Activated effector memory CD4-positive, alpha-beta T cell treated with anti-CD3 and anti-CD28 coated beads, Interleukin-2, amount 50 U/mL, for 16 hours (primary cell): ENCODE data around the gene SUGCT.

Experiments used
- DNase-seq: peaks from one replicate; pipeline ENCODE4 v3.0.0-alpha.2; 2020

Gene SUGCT

DNA sequence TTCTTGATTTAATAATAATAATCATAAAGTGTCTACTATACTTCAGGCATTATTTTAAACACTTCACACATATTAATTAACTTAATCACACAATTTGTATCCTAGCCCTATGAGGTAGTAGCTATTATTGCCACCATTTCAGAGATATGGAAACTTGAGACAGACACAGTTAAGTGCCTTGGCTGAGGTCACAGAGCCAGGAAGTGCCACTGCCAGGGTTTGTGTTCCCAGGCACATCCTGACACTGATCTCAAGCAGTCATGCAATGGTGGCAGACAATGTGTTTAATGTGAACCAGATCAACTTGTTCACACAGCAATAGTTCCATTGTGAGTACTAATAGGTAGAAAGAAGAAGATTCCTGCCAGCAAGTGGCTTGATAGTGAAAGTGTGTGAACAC lies 666.0 kb downstream of the SUGCT start:
- no peak for DNase-seq

DNA sequence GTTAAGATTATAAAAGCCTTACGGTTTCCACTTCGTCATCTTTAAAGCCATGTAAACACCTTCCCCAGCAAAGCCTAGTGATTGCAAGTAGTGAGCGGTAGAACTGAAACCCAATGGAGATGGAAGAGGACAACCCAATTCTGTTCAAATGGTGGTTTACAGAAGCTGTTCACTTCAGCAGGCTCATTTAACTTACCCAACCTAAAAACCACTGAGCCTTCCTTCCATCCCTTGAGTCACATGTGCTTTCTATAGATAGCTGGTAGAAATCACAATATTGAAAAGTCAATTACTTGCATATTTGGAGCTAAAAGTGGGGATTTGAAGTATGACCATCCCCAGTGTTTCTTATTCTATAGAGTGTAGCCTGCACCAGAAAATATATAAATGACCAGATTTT lies 667.7 kb downstream of the SUGCT start:
- DNase-seq = no peak

DNA sequence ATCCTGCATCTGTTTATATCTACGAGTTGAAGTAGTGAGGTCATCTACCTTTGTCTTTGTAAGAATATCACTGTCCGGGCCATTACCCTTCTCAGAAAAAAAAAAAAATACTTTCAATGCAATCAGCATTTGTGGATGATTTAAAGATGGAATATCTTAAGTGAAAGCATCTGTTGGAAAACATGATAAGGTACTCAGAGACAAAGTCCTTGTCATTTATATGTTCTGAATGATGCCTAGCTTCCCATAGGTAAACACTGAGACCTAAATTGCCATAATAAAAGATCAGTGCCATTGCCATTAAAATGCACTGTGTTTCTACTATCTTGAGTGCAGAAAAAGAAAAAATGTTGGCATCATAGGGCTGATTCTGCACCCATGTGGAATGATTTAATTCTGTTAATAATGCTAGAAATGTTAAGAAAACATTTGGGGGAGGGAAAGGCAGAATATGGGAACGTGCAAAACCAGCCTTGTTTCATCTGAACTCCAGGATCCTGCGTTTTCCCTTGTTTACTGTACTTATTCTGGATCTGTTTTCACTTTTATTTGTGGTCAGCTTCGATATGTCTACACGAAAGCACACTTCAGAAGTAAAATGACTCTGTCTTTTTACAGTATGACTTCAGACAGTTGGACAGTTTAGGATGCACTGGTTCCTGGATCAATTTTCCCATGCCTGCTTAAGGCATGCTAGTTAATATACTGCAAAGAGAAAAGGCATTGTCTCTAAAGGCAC lies 669.8 kb downstream of the SUGCT start:
- DNase-seq = no peak

DNA sequence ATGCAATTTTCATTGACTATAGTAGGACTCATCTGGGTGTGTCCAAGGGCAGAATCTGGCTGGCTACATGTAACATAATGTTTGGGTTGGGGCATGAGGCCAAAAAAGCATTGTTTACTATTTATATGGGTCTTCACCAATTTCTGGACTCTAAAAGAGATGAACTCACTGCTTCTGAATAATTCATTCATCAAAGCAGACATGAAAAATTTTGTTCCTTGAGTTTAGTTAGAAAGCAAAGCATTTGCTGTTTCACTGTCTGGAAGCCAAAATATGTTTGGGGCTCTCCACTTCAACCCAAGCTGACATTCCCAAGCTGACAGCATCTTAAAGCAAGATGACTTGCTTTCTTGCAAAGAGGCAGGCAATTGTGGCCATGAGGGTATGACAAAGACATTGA lies 670.6 kb downstream of the SUGCT start:
- no peak for DNase-seq

DNA sequence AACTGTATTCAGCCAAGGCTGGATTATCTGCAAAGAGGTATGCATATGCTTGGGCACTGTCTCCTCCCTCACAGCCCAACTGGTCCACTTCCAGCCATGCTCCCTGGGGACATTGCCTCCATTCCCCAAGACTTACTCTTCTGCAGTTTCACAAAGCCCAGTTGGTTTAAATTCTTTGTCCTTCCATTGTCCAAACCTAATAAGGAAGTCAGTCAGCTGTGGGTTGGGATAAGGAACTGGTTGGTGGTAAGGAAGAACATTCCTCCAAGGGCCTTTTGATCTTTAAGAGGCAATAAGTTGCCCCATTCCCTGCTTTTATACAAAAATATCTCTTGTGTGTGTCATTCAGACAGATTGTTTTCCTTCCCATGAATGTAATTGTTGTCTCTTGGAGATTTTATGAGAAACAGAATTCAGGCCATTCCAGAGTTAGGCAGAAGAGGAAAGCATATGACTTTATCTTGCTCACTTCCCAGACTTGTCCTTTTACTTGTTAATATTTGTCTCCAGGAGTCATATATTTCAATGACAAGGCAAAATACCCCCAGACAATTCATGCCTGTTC lies 673.7 kb downstream of the SUGCT start:
- no peak for DNase-seq

DNA sequence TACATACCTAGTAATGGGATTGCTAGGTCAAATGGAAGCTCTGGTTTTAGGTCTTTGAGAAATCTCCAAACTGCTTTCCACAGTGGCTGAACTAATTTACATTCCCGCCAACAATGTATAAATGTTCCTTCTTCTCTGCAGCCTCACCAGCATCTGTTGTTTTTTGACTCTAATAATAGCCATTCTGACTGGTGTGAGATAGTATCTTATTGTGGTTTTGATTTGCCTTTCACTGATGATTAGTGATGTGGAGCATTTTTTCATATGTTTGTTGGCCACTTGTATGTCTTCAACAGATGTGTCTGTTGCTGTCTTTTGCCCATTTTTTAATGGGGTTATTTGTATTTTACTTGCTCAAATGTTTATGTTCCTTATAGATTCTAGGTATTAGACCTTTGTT lies 675.5 kb downstream of the SUGCT start:
- no peak for DNase-seq

DNA sequence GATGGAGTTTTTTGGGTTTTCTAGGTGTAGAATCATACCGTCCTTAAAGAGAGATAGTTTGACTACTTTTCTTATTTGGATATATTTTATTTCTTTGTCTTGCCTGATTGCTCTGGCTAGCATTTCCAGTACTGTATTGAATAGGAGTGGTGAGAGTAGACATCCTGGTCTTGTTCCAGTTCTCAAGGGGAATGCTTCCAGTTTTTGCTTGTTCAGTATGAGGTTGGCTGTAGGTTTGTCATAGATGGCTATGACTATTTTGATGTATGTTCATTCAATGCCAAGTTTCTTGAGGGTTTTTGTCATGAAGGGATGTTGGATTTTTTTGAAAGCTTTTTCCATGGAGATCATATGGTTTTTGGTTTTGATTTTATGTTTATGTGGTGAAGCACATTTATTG lies 676.9 kb downstream of the SUGCT start:
- DNase-seq = no peak

DNA sequence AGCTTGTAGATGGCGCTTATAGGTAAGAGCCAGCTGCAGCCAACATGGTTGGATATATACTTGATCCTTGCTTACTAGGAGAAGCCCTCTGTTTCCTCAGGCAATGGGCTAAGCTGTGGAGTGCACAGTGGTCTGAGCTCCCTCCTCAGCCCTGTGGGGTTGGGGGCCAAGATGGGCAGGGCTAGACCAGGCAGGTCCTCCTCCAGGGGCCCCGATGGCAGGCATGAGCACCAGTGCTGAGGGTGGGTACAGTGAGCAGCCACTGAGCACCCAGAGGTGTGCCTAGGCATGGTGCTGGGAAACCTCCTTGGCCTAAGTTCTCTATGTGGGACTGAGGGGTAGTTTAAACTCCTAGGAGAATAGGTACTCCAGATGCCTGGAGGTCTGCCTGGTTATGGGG lies 680.2 kb downstream of the SUGCT start:
- no peak for DNase-seq

DNA sequence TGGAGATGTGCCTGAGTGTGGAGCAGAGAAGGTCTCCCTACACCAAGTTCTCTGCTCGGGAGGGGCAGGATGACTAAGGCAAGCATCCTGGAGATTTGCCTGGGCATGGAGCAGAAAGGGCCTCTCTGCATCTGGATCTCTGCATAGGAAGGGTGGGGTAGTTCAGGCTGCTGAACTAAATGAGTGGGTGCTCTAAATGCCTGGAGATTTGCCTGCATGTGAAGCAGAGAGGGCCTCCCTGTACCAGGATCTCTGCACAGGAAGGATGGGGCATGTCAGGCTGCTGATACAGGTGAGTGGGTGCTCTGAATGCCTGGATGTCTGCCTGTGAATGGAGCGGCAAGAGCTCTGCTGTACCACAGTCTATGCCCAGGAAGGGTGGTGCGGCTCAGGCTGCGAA lies 680.7 kb downstream of the SUGCT start:
- no peak for DNase-seq

DNA sequence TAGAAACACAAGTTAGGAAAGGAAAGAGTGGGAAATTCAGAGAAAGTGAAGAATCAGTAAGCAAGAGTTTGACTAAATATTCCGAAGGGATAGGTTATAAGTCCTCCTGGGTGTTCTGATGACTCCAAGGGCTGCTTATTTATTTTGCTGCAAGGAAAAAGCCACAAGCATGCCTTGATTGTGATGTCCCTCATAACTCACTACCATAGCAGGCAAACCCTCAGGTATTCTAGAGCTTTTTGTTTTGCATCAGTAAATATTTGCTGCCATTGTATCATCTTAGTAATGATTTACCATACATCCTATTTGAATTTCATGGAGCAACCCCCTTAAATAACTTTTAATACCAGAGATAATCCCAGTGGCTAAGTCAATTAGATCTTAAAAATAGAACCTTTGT lies 688.1 kb downstream of the SUGCT start:
- no peak for DNase-seq

DNA sequence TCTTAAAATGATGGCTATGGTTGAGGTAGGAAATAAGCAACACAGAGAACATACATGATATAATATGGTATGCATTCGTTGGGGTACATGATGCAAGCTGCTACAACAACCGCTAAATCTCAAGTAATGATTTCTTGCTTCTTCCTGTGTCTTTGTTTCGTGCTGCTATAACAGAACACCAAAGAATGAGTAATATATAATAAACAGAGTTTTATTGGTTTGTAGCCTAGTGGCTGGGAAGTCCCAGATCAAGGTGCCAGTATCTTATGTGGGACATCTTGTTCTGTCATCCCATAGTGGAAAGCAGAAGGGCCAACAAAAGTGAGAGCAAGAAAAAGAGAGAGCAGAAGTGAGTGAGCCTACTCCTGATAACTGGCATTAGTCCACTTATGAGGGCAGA lies 689.7 kb downstream of the SUGCT start:
- no peak for DNase-seq

DNA sequence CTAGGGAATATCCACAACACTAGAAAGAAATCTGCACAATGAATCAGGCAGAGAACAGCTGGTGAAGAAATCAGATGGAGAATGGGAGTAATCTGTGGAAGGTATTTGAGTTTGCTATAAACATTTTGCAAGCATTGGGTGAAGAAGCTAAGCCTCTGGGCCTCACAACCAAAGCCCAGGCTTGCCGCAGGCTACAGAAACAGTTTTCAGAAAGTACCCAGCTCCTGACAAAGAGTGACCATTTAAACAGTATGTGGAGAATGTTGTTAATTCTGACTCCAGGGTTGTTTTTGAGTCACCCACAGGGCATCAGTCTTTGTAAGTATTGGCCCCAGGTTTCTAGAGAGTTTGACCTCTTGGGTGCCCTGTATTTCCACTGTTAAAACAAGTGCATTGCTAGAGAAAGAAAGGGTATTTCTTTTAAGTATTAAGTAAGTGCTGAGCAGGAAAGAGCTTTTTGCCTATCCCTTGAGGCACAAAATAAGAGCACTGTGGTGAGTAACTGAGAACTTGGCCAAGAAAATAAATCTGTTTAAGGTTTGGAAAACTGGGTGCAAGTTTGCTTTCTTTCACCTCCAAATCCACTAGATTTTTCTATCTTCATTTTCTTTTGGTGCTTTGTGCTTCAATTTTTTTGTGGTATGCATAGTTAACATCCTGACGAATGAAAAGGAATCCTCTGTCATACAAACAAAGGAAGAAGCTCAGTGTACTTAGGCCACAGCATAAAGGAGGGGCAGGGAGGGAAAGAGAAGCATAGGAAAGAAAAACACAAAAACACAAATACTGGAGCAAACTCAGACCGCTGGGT lies 691.8 kb downstream of the SUGCT start:
- DNase-seq = no peak

DNA sequence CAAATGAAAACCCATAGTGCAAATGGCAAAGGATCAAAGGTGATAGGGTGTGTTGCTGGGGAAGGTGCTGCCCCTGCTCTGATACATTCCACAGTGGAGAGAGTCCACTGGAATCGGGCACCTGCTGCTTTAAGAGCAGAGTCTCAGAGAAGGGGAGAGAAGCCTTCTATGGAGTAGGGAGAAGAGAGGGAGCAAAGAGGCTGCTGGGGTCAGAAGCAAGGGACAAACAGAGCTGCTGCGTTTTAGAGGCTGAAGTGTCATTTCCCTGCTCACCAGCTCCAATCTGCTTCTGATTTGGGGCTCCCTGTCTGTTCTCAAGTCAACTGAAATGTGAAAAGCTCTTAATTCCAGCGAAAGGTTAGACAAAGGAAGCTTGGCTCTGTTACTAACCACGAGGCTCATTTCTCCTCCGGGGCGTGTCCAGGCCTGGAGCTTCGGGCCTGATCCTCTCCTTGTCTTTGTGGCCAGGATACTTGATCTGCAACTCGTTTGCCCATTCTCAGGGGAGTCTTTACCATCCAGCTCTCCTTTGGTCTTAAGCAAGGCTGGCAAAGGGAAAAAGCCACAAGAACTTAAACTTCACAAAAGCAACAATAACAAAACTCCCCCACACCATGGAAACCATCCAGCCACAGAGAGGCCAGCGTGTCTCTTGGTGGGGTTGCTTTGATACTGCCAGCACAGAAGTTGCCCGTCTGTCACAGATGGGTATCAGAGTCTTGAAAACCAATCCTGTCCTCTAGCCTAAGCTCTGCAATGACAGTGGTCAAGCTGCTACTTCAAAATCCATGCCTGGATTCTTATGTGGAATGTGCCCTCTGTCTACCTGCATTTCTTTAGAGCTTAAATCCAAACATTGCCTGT lies 692.6 kb downstream of the SUGCT start:
- DNase-seq = no peak

DNA sequence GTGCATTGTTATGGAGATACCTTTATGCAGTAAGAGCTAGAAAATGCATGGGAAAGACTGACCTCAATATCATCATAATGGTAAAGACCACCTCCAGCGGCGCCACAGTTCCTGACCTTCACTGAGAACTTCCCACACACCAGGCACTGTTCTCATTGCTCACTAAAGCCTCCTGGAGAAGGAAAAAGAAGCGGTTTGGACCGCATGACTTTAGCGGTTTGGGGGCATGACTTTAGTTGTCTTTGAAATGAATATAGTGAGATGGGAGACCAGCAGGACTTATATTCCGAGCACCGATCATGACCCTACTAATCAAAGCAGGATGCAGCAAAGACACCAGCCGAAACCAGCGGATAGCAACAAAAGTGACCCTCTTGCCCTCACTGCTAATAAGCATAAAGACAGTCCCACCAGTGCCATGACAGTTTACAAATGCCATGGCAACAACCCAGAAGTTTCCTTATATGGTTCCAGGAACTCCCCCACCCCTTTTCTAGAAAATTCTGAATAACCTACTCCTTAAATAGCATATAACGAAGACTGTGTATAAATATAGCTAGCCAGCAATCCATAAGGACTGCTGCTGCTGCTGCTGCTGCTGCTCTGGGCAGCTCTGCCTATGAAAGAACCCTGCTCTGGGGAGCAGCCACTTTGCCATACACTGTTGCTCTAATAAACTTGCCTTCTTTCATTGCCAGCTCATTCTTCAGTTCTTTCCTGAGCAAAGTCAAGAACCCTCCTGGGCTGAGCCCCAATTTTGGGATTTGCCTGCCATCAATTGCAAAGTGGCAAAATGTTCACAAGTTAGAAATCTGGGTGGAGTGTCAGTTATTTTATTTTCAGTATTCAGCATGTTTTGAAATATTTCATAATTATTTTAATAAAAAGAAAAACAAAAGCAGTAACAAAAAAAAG lies 694.1 kb downstream of the SUGCT start:
- no peak for DNase-seq

DNA sequence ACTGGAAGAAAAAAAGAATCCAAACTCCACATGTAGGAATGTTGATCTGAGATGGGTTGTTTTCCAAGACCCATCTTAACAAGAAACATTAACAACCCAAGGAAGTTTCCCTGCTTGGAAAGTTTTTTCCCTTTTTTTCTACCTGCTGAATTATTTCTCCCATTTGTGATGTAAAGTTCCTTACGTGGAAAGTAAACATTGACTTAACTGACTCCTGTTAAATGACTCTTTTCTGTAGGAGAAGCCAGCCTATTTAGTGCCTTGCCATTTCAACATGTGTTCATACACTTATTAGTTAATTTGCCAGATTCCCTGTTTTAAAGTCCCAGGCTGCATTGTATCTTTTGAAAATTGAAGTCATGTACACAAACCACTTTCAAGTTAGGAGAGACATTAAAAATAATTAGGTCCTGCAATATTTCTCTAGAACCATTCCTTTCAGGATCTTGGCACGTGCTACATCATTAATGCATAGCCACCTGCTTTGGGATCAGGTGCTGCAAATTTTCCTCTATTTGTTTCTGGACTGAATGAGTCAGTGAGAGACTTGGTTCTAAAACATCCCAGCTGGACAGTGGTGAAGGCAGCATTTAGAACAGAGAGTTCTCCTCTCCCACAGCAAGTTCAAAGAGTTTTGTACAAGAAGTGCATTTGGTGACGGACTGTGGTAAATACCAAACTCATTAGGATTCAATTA lies 698.5 kb downstream of the SUGCT start:
- DNase-seq = no peak

DNA sequence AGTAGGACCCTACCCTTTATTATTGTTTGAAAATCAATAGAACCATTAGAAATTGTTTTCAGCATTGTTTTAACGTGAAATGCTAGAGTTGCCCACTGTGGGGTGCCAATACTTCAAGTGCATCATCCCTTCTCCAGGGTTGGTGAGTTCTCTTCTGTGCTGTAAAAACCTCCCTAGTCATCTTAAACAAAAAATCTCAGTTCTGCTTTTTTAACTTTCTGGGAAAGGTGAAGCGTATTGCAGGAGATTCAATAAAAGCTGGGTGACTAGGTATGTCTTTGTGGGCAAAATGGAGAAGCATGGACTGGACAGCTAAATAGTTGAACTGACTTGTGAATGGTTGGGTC lies 699.1 kb downstream of the SUGCT start:
- no peak for DNase-seq

DNA sequence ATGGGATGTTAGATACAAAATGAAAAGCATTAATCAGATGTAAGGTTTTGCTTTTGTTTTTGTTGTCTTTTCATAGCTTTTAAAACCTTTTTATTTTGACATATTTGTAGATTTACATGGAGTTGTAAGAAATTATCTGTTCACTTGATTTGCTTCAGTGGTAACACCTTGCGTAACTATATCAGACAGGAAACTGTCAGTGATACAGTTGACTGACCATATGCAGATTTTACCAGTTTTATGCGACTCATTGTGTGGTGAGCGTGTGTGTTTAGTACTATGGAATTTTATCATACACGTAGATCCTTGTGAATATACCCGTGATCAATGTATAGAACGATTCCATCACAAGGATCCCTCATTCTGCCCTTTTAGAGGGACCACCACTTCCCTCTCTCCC lies 701.4 kb downstream of the SUGCT start:
- DNase-seq = no peak

DNA sequence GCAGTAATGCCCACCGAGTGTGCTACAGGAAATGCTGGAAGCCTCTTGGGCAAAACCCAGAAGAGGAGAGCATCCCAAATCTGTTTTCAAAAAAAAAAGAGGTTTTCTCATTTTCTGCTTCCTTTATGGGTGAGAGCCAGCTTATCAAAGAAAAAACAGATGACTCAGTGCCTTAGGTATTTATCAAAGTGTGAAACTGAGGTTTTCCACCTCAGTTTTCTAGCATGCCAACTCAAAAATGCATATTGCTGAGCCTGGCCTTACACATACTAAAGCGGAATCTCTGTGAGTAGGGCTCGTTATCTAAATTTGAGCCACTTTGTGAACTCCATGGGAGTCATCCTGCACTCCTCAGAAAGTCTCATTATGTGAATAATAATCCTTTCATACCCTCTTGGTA lies 705.1 kb downstream of the SUGCT start:
- no peak for DNase-seq

DNA sequence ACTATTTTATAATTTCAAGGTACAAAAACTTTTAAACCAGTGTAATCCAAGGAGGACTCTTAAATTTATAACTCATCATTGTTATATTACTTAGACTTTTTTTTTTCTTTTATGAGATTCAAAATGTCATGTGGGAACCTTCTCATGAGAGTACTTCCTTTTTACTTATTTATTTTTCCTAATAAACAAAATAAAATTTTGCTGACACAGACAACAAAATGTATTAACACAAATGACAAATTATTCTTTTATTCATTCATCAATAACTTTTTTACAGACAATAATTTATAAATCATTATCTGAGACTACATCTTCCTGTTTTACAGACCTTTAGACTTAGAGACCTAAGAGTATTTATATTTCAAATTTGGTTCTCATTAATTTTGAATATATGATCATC lies 706.2 kb downstream of the SUGCT start:
- DNase-seq = no peak

DNA sequence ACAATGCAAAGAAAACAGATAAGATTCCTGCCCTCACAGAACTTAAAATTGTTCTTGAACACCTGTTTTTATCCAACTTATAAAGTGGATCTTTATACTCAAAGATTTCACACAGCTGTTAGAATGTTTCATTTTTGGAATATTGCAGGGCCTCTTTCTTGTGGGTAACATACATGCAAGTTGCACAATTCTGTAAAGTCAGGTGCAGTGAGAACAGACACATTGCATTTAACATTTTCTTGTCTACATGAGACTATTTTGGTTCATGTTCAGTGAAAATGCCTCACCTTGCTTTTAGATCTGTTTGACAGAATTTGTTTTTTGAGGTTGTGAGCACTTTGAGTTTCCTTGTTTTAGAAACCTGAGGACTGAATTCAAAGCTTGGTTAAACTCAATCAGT lies 707.8 kb downstream of the SUGCT start:
- no peak for DNase-seq

DNA sequence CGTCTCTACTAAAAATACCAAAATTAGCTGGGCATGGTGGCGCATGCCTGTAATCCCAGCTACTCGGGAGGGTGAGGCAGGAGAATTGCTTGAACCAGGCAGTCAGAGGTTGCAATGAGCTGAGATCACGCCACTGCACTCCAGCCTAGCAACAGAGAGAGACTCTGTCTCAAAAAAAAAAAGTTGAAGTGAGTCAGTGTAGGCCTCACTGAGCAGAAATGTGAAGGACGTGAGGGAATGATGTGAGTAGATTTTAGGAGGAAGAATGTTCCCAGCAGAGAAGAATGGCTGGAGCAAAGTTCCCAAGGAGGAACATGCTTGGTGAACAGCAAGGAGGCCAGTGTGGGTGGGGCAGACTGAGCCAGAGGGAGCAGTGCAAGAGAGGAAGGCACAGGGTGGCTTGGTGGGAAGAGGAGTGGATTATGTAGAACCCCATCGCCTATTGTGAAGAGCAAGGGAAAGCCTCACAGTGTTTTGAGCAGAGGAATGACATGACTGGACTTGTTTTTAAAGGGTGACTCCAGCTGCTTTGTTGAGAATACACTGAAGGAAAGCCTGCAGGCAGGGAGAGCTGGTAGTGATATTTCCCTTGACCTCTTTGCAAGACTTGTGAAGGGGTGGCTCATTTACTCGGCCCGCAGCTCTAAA lies 708.7 kb downstream of the SUGCT start:
- no peak for DNase-seq
